Natural killer cell (primary cell): ENCODE measurements around the gene SLIT1. TPM values are rescaled to one million over a fixed set of nuclear protein-coding genes. Genes with fewer than 3 reads are reported as not detected.

Experiments used
- ATAC-seq, 3 donors: fragments of 150-1000 bp in 2 of 3; fragments of 200-7000 bp in 1 of 3; cut with Tn5 transposase; 1 replicate in 1 of 3; 2 replicates in 2 of 3; pipeline ENCODE4 v1.10.0; 2021; ENCODE audit warnings: mild to moderate bottlenecking in 2 of 3, moderate library complexity in 2 of 3
- DNase-seq, 2 donors: peaks; one replicate each; pipeline versions ENCODE4 v3.0.0 to v3.0.0-alpha.2; 2013 to 2021; ENCODE audit warnings: mixed read lengths in 1 of 2
- H3K27ac ChIP-seq: one replicate; pipeline ENCODE4 v1.5.1; 2013; ENCODE audit warnings: mild to moderate bottlenecking, low read length
- H3K27me3 ChIP-seq: one replicate; pipeline ENCODE4 v1.6.1; 2013; ENCODE audit warnings: low read length; ENCODE audit not compliant: control insufficient read depth, insufficient read depth
- H3K36me3 ChIP-seq: one replicate; pipeline ENCODE4 v1.6.1; 2013; ENCODE audit warnings: low read length; ENCODE audit not compliant: control insufficient read depth, insufficient read depth
- H3K4me1 ChIP-seq: one replicate; pipeline ENCODE4 v1.6.1; 2013; ENCODE audit warnings: low read length; ENCODE audit not compliant: control insufficient read depth, insufficient read depth
- H3K4me3 ChIP-seq: one replicate; pipeline ENCODE4 v1.5.1; 2013; ENCODE audit warnings: low read length
- H3K9me3 ChIP-seq: one replicate; pipeline ENCODE4 v1.6.1; 2013; ENCODE audit warnings: low read length; ENCODE audit not compliant: control insufficient read depth, insufficient read depth
- H3K27ac Mint-ChIP-seq, 2 donors: one replicate each; pipeline ENCODE4 v1.8.0; 2022; ENCODE audit warnings: mild to moderate bottlenecking in 2 of 2, mixed read lengths in 2 of 2, moderate library complexity in 1 of 2
- H3K27me3 Mint-ChIP-seq, 2 donors: one replicate each; pipeline ENCODE4 v1.8.0; 2022; ENCODE audit warnings: low read depth in 2 of 2, mixed read lengths in 2 of 2
- H3K36me3 Mint-ChIP-seq: one replicate; pipeline ENCODE4 v1.8.0; 2022; ENCODE audit warnings: mixed read lengths
- H3K4me1 Mint-ChIP-seq, 2 donors: one replicate each; pipeline ENCODE4 v1.8.0; 2022; ENCODE audit warnings: mixed read lengths in 2 of 2
- H3K4me3 Mint-ChIP-seq: one replicate; pipeline ENCODE4 v1.8.0; 2022; ENCODE audit warnings: mild to moderate bottlenecking, moderate library complexity, mixed read lengths
- H3K9me3 Mint-ChIP-seq, 2 donors: one replicate each; pipeline ENCODE4 v1.8.0; 2022; ENCODE audit warnings: mixed read lengths in 2 of 2
- WGBS: methylation state at CpG from one replicate; pipeline ENCODE4 v1.1.7; 2013; ENCODE audit warnings: missing lambda C conversion rate; ENCODE audit not compliant: insufficient coverage; 5-methylcytosine and 5-hydroxymethylcytosine counted together
- intact Hi-C: fragments of 100-400 bp; cut with micrococcal nuclease; formaldehyde crosslinking; loops from one replicate; pipeline ENCODE4 v1.14.2; 2022
- total RNA-seq, 4 donors: library from RNA; stranded (reverse); fragments of 120-200 nt in 1 of 4; gene quantifications; one replicate each; pipeline versions ENCODE4 v1.2.3 to v1.2.4, GENCODE V29; 2013 to 2022
- TF ChIP-seq, protein P1 (sequence below): fragments of 200-600 bp; IDR thresholded peaks from one replicate; pipeline ENCODE4 v1.8.0; 2022; ENCODE audit warnings: antibody characterized with exemption

SLIT1 gene
- total RNA-seq, 3 donors from 2014 or later (not counting 1 experiment from before 2014, with no cell fraction given) = 0.28 to 1.5 (median 1.1) TPM

DNA sequence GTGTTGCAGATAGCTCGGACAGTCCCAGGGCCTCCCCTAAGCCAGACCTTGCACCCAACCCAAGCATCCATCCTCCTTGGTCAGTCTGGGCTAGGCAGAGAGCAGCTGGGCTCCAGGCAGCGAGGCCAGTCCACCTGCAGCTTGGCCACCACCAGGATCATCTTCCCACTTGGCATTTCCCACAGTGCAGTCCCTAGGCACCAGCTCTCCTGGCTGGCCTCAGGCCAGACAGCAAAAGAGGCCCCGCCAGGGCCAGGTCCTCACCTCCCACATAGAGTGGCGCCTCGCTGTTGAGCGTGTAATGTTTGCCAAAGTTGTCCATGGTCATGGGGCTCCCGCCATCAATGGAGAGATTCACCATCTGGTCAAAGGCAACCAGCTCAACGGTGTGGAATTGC is 182.0 kb downstream of the SLIT1 start:
- H3K27ac Mint-ChIP-seq = no peak overlapping the region
- WGBS = 92% methylated on average over 8 of the region's 8 CpGs
- Histone ChIP-seq H3K27me3 (no peaks in the 10 kb centered on the region), H3K4me1 (no peaks in the 10 kb centered on the region), H3K27ac (no peak overlapping the region), H3K4me3 (no peak overlapping the region), H3K9me3 (peaks cover 3% of the 10 kb centered on the region), H3K36me3 (no peaks in the 10 kb centered on the region)
- no peaks in the 10 kb centered on the region for H3K4me1 Mint-ChIP-seq
- H3K36me3 Mint-ChIP-seq = peaks cover 16% of the 10 kb centered on the region
- ATAC-seq = no peak
- no peak for DNase-seq
- TF ChIP-seq, protein P1, sequence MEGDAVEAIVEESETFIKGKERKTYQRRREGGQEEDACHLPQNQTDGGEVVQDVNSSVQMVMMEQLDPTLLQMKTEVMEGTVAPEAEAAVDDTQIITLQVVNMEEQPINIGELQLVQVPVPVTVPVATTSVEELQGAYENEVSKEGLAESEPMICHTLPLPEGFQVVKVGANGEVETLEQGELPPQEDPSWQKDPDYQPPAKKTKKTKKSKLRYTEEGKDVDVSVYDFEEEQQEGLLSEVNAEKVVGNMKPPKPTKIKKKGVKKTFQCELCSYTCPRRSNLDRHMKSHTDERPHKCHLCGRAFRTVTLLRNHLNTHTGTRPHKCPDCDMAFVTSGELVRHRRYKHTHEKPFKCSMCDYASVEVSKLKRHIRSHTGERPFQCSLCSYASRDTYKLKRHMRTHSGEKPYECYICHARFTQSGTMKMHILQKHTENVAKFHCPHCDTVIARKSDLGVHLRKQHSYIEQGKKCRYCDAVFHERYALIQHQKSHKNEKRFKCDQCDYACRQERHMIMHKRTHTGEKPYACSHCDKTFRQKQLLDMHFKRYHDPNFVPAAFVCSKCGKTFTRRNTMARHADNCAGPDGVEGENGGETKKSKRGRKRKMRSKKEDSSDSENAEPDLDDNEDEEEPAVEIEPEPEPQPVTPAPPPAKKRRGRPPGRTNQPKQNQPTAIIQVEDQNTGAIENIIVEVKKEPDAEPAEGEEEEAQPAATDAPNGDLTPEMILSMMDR = no peak
- H3K27me3 Mint-ChIP-seq = no peaks in the 10 kb centered on the region
- peaks cover 3 to 9% of the 10 kb centered on the region in 2 donors for H3K9me3 Mint-ChIP-seq
- intact Hi-C loops = no loop called here
- no peak overlapping the region for H3K4me3 Mint-ChIP-seq

DNA sequence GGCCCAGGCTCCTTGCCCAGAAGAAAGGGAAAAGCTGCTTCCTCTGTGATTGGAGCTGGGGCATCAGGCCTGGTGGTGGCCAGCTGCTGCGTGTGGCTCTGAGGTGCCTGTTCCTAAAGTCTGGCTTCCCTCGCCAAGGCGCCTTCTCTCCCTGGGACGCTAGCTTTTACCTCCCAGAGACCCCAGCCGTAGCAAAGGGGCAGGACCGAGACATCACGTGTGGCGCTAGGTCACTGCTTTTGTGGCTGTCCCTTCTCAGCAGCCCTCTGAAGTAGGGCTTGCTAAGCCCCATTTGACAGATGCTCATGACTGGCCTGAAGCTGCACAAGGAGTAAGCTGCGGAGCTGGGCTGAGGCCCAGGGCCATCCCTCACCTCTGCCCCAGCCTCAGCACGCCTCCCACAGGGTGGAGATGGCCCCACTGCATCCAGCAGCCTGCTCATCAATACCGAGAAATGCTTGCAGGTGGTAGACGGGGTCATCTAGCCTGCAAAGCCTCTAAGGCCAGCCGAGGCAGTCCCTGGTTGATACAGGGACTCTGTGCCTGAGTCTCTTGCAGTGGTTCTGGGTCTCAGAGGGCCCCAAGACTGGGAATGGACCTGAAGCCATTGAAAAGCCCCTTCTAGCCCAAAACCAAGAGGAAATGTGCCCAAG is 182.5 kb downstream of the SLIT1 start:
- Histone ChIP-seq H3K27me3 (no peaks in the 10 kb centered on the region), H3K9me3 (peaks cover 3% of the 10 kb centered on the region), H3K4me3 (no peak overlapping the region), H3K36me3 (no peaks in the 10 kb centered on the region), H3K27ac (no peak overlapping the region), H3K4me1 (no peaks in the 10 kb centered on the region)
- Mint-ChIP-seq H3K4me1 (no peaks in the 10 kb centered on the region), H3K27me3 (no peaks in the 10 kb centered on the region), H3K9me3 (peaks cover 3 to 9% of the 10 kb centered on the region in 2 donors), H3K27ac (no peak overlapping the region), H3K36me3 (peaks cover 16% of the 10 kb centered on the region), H3K4me3 (no peak overlapping the region)
- intact Hi-C loops = no loop called here
- no peak for DNase-seq
- WGBS = 92% methylated on average over 13 of the region's 13 CpGs
- TF ChIP-seq, protein P1 = no peak
- ATAC-seq = no peak

DNA sequence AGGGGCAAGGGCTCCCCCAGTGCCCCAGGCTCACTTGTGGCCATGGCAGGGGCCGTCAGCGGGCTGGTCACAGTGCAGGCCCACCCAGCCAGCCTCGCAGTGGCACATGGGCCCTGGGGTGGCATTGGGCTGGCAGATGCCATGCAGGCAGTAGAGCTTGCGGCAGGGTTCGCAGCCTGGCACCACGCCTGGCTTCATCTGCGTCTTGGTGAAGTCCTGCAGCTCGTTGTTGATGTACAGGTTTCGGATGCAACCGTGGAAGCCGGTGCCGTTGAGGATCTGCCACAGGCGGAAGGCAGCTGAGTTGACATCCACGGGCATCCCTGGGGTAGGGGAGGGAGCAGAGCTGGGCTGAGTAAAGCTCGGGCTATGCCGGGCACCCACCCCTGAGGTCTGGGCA is 183.1 kb downstream of the SLIT1 start:
- Histone ChIP-seq H3K4me1 (no peaks in the 10 kb centered on the region), H3K36me3 (no peaks in the 10 kb centered on the region), H3K4me3 (no peak overlapping the region), H3K9me3 (peaks cover 3% of the 10 kb centered on the region), H3K27me3 (no peaks in the 10 kb centered on the region), H3K27ac (no peak overlapping the region)
- intact Hi-C loops = no loop called here
- Mint-ChIP-seq H3K36me3 (peaks cover 12% of the 10 kb centered on the region), H3K27ac (no peak overlapping the region), H3K4me1 (no peaks in the 10 kb centered on the region), H3K4me3 (no peak overlapping the region), H3K9me3 (peaks cover 2 to 9% of the 10 kb centered on the region in 2 donors), H3K27me3 (no peaks in the 10 kb centered on the region)
- ATAC-seq (no peak), DNase-seq (no peak)
- TF ChIP-seq, protein P1 = no peak
- 95% methylated on average over 16 of the region's 16 CpGs for WGBS
